ENCODE results near the gene TSR3. TPM values are rescaled to one million over a fixed set of nuclear protein-coding genes. Genes with fewer than 3 reads are reported as not detected.

TSR3 gene
- total RNA-seq = 91.6 and 98.8 TPM in 2 replicates

DNA sequence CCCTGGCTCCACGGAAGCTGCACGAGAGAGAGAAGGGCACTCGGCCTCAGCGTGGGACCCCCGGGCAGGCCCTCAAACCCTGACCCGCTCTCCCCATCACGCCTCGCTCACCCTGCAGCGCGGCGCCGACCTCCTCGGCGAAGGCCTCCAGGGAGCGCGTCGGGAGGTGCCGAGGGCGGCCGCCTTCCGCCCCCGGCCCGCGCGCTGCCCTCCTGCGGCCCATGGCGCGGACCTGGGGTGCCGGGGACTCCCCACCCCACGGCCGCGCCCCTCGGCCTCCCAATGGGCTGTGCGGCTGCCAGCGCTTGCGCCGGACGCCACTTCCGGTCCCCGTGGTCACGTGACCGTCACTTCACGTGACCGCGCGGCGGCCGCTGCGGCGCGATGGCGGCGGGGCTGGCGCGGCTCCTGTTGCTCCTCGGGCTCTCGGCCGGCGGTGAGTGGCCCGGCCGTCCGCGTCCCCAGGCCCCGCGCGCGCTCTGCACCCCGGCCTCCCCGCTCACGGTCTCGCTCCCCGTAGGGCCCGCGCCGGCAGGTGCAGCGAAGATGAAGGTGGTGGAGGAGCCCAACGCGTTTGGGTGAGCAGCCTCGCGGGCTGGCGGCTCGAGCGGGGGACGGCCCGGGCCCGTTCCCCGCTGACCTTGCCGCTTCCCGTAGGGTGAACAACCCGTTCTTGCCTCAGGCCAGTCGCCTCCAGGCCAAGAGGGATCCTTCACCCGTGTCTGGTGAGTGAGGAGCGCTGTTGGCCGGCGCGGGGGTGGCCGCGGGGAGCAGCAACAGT lies at the start of gene TSR3, which contains the start of gene GNPTG:
Gene TSR3 (minus strand): TSS at position 297 of the 781 bp plus-strand sequence. CDS start 74 bp downstream, at position 223.
Gene GNPTG (plus strand): TSS at position 350 of the 781 bp plus-strand sequence. CDS start 35 bp downstream, at position 385.

DNA sequence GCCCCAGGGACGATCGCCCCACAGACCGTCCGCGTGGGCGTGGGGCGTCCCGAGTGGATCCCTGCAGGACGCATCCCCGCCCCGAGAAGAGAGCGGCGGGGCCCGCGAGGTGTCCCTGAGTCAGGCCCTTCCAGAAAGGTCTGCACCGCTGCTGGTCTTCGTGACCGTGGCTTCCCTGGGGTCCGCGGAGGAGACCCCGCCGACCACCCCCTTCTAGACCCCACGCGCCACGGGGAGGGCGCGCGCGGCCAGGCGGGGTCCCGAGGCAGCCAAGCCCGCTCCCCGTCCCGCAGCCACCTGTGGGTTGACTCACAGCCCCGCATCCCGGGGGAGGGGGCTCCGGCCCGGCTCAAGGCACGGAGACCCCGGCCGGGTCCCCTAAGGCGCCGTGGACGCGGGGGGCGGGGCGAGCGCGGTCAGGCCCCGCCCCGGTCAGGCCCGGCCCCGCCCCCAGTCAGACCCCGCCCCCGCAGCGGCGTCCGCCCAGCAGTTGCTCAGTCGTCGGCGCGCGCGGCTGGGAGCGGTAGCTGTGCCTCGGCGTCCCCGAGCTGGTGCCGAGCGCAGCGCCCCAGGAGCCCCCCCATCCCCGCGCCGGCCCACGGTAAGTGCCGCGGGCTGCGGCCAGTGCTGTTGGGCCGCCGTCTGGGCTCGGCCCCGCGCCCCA lies 18.4 kb downstream of the TSR3 start, which contains the start of gene BAIAP3:
Gene BAIAP3 (plus strand): TSS at position 497 of the 664 bp plus-strand sequence. CDS start 4,905 bp downstream, outside the sequence.

DNA sequence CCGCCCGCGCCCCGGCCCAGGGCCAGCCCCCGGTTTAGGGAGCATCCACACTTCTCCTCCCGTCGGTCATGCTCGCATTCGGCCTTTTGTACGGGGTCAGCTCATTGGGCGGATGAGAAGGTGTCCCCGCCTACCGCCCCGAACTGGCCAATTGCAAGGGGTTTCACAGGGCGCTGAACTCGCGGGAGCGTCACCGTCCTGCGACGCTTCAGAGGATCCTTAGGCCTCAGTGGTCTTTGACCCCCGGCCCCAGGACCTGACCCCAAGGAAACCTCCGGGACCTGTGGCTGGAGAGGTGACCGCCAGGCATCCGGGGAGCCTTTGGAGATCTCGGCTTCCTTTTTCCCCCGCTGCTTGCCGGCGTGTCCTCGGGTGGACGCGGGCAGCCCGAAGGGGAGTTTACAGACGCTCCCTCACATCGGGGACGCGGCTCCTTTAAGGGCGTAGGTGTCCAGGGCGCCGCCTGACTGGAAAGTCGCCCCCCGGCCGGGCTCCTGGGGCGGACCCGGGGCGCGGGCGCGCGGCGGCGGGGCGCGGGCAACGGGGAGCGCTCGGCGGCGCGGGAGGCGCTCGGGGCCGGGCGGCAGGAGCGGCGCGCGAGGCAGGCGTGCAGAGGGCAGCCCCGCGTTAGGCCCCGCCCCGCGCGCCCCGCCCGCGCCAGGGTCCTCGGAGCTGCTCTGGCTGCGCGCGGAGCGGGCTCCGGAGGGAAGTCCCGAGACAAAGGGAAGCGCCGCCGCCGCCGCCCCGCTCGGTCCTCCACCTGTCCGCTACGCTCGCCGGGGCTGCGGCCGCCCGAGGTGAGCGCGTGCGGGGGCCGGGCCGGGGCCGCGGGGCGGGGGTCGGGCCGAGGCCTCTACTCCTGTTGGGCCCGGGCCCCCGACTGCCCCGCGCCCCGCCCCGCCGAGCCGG lies 42.4 kb downstream of the TSR3 start, which contains the start of gene UBE2I:
Gene UBE2I (plus strand): TSS at position 660 of the 909 bp plus-strand sequence. CDS start 4,395 bp downstream, outside the sequence.

Other genes with a start within 250 kb of the TSR3 start
- gene CACNA1H, start 198.8 kb downstream of the TSR3 start, total RNA-seq = 0.15 and 0.33 TPM in 2 replicates
- gene TPSG1, start 126.6 kb downstream of the TSR3 start, total RNA-seq = not detected in 2 replicates
- not detected in 2 replicates for gene TPSB2, start 121.7 kb downstream of the TSR3 start, total RNA-seq
- not detected in 2 replicates for gene TPSAB1, start 111.2 kb downstream of the TSR3 start, total RNA-seq
- not detected in 2 replicates for gene TPSD1, start 95.8 kb downstream of the TSR3 start, total RNA-seq
- gene UBE2I, start 42.2 kb downstream of the TSR3 start, total RNA-seq = 54.7 and 83.8 TPM in 2 replicates
- gene BAIAP3, start 18.2 kb downstream of the TSR3 start, total RNA-seq = 1.5 and 1.9 TPM in 2 replicates
- gene GNPTG, start 53 bp upstream of the TSR3 start, total RNA-seq = 43.3 and 81.2 TPM in 2 replicates
- gene UNKL, start 62.8 kb upstream of the TSR3 start, total RNA-seq = 11.2 and 12.1 TPM in 2 replicates
- gene UQCC4, start 68.9 kb upstream of the TSR3 start, total RNA-seq = 8.6 and 12.8 TPM in 2 replicates
- gene PERCC1, start 79.2 kb upstream of the TSR3 start, total RNA-seq = 0.17 TPM in 1 of 2 replicates, not detected in the other
- gene CCDC154, start 92.7 kb upstream of the TSR3 start, total RNA-seq = 0.29 and 0.66 TPM in 2 replicates
- 71.4 and 169 TPM in 2 replicates for gene CLCN7, start 123.2 kb upstream of the TSR3 start, total RNA-seq
- 0.29 TPM in 1 of 2 replicates, not detected in the other for gene PTX4, start 137.1 kb upstream of the TSR3 start, total RNA-seq
- 16.5 and 23.3 TPM in 2 replicates for gene TELO2, start 141.5 kb upstream of the TSR3 start, total RNA-seq
- 9.0 and 10.1 TPM in 2 replicates for gene TMEM204, start 181.8 kb upstream of the TSR3 start, total RNA-seq